Gastrocnemius medialis (tissue), 4 donors: ENCODE measurements around the gene TRAK1.

Experiments
- POLR2A ChIP-seq, 2 donors: fragments of 450-650 bp; IDR thresholded peaks; one replicate each; pipeline ENCODE4 v1.6.1; 2017; ENCODE audit warnings: antibody characterized with exemption in 2 of 2, mild to moderate bottlenecking in 2 of 2, moderate library complexity in 2 of 2
- TF ChIP-seq, protein P1 (sequence below), 5 experiments: fragments of 450-650 bp in 3 of 5; fragments of 200-600 bp in 2 of 5; sonication (generic) in 2 of 5; IDR thresholded peaks in 4 of 5; conservative IDR thresholded peaks in 1 of 5; 1 replicate in 4 of 5; 2 replicates in 1 of 5; pipeline ENCODE4 v1.5.1; 2016 to 2019; ENCODE audit warnings: antibody characterized with exemption in 5 of 5, mild to moderate bottlenecking in 3 of 5, moderate library complexity in 3 of 5

DNA sequence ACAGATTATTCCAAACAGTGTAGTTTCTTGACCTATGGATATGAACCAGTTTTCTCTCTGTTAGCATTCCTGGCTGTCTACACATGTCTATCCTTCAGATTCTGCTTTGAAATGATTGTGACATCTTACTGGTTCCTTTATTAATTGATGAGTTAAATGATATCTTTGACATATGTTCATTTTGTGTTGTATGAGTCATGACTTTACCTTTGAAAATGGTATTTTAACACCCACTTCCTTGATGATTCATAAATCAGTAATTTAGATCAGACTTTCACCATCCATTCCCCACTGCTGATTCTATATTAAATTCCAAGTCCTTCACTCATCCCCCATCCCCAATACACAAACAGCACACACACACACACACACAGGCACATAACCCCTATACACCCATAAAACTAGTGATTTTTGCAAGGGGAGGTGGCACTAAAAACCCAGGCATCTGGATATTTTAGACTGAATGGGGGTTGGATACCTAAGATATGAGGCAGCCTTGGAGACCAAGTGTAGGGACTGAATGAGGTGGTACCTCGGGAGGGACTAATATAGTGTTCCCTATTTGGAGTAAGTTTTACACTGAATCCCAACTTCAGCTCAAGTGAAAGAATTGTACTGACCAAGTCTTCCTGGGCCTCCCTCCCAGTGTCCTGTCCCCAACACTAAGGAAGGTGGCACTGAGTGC lies 165.1 kb downstream of the TRAK1 start:
- TF ChIP-seq POLR2A (IDR thresholded peaks at IDR 0.05): no peak
- TF ChIP-seq, protein P1, sequence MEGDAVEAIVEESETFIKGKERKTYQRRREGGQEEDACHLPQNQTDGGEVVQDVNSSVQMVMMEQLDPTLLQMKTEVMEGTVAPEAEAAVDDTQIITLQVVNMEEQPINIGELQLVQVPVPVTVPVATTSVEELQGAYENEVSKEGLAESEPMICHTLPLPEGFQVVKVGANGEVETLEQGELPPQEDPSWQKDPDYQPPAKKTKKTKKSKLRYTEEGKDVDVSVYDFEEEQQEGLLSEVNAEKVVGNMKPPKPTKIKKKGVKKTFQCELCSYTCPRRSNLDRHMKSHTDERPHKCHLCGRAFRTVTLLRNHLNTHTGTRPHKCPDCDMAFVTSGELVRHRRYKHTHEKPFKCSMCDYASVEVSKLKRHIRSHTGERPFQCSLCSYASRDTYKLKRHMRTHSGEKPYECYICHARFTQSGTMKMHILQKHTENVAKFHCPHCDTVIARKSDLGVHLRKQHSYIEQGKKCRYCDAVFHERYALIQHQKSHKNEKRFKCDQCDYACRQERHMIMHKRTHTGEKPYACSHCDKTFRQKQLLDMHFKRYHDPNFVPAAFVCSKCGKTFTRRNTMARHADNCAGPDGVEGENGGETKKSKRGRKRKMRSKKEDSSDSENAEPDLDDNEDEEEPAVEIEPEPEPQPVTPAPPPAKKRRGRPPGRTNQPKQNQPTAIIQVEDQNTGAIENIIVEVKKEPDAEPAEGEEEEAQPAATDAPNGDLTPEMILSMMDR (IDR thresholded peaks at IDR 0.05 in 4 of 5, conservative IDR thresholded peaks at IDR 0.05 in 1 of 5): no peak
